Adrenal gland (tissue), 12 donors: Measurements from ENCODE around the gene CEP76. TPM values are rescaled to one million over a fixed set of nuclear protein-coding genes. Genes with fewer than 3 reads are reported as not detected.

Experiments
- DNase-seq, 7 donors: peaks; one replicate each; pipeline ENCODE4 v3.0.0-alpha.2; 2019 to 2020
- H3K27ac ChIP-seq, 5 donors: fragments of 200-600 bp; sonication (generic) in 4 of 5; 1 replicate in 3 of 5; 2 replicates in 2 of 5; pipeline versions ENCODE4 v1.5.1 to v1.8.0; 2016 to 2020; ENCODE audit warnings: mild to moderate bottlenecking in 1 of 5
- H3K27me3 ChIP-seq: fragments of 200-600 bp; 2 replicates; pipeline ENCODE4 v1.8.0; 2021
- H3K36me3 ChIP-seq, 2 donors: fragments of 200-600 bp; replicated peaks in 1 of 2; 1 replicate in 1 of 2; 2 replicates in 1 of 2; pipeline versions ENCODE4 v1.5.1 to v1.8.0; 2018 to 2022
- H3K4me1 ChIP-seq, 2 donors: fragments of 200-600 bp; replicated peaks in 1 of 2; 1 replicate in 1 of 2; 2 replicates in 1 of 2; pipeline versions ENCODE4 v1.5.1 to v1.8.0; 2018 to 2021
- H3K4me3 ChIP-seq, 4 donors: fragments of 200-600 bp; sonication (generic) in 3 of 4; one replicate each; pipeline ENCODE4 v1.5.1; 2016 to 2018
- H3K9me3 ChIP-seq, 3 donors: fragments of 200-600 bp; sonication (generic) in 1 of 3; replicated peaks in 1 of 3; 1 replicate in 2 of 3; 2 replicates in 1 of 3; pipeline versions ENCODE4 v1.5.1 to v1.8.0; 2016 to 2021
- POLR2A ChIP-seq, 2 donors: fragments of 450-650 bp; IDR thresholded peaks; one replicate each; pipeline ENCODE4 v1.6.1; 2017; ENCODE audit warnings: antibody characterized with exemption in 2 of 2, mild to moderate bottlenecking in 2 of 2, moderate library complexity in 1 of 2
- WGBS, 4 donors: extraction: QIAGEN DNeasy Blood & Tissue Kit in 2 of 4; methylation state at CpG; one replicate each; pipeline versions ENCODE4 v1.1.5 to v1.1.7; 2013 to 2017; 5-methylcytosine and 5-hydroxymethylcytosine counted together
- intact Hi-C, 2 donors: fragments of 100-400 bp; cut with DNase I; formaldehyde crosslinking; loops; one replicate each; pipeline versions ENCODE4 v1.14.1 to v1.15.0; 2022 to 2023
- polyA plus RNA-seq, 3 donors: library from polyadenylated mRNA; stranded (reverse); fragments of 200-250 nt in 2 of 3; fragments of 350-450 nt in 1 of 3; fragmentation: Illumina TruSeq in 1 of 3; extraction: RNeasy Lipid Tissue Mini Kit (QIAGEN cat#74804) in 1 of 3; gene quantifications; one replicate each; pipeline ENCODE4 v1.2.3, GENCODE V29; 2013 to 2014
- total RNA-seq, 9 donors: library from RNA; depleted of rRNA in 4 of 9; stranded (reverse); fragments of >200 nt in 4 of 9; fragments of 120-200 nt in 1 of 9; fragmentation: NEBNext Ultra II Directional in 1 of 9; extraction: Animal tissue kit (Norgen Biotek cat#: 25700) in 1 of 9; gene quantifications; one replicate each; pipeline versions ENCODE4 v1.1.0 to v1.2.4, GENCODE V29; 2013 to 2023
- TF ChIP-seq, protein P1 (sequence below), 6 experiments: fragments of 450-650 bp in 4 of 6; fragments of 200-600 bp in 2 of 6; sonication (generic) in 1 of 6; IDR thresholded peaks; 1 replicate in 5 of 6; 2 replicates in 1 of 6; pipeline versions ENCODE4 v1.5.1 to v1.8.0; 2016 to 2021; ENCODE audit warnings: antibody characterized with exemption in 6 of 6, mild to moderate bottlenecking in 2 of 6, moderate library complexity in 1 of 6
- donor health status: healthy with polysubstance abuse.
- donor health status: Bipolar disorder and iron deficiency.
- donor health status: DM: yes; HTN: yes; CAD: no.
- donor health status: DM: no; HTN: no; CAD: no.
- donor health status: DM: no; HTN: no; CAD: no.
- donor health status: DM: yes; HTN: yes; CAD: no.

The CEP76 gene
- total and polyA plus RNA-seq, 12 donors: 2.6 to 32.2 (median 7.2) TPM

DNA sequence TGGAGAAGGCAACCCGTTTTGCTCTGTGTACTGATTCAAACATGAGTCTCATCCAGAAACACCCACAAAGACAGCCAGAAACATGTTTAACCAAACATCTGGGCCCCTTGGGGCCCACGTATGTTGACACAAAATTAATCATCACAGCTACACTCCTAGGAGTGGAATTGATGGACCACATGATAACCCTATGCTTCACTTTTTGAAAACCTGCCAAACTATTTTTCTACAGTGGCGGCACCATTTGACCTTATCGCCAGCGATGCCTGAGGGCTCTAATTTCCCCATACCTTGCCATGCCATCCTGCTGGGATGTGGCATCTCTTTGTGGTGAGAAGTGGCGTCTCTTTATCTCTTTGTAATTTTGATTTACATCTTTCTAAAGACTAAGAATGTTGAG, 38.8 kb upstream of the CEP76 start:
- intact Hi-C loops: loop anchor here (5.0 to 10.0 kb wide), 3 partner anchors 153 to 191 kb away; no protein-coding TSS in a partner anchor
- H3K27ac ChIP-seq: no peak overlapping the region

DNA sequence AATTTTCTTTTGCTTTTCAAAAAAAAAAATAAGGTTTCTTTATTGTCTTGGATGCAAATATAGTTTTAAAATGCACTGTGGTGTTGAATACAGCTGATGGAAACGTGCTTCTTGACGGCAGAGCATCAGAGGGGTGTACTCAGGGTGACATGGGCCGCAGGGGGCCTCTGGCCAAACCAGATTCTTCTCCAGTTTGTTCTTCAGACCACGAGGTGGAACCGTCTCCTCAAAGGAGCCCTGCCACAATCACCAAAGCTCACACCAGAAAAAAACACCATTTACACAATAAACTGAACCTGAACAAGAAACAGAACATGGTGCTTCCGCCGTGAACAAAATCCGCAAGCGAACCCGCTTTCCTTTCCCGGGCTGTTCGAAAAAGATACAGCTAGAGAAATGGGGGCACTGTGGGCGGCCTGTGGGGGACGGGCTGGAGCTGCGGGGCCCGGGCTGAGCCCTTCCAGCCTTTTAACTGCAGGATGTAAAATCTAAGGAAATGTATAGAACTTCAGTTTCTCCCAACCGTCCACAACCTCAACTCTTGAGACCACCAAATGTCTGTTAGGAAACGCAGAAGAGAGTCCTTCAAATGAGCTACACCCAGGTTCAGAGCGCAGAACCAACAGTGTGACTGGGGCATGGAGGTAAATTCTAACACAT, 34.9 kb upstream of the CEP76 start:
- intact Hi-C loops: no loop called here
- 82 to 88% (median 85%) methylated on average over 19 of the region's 19 CpGs for WGBS, 4 donors

More for the DNA sequence above, 38.8 kb upstream of the CEP76 start:
- H3K4me3 ChIP-seq: no peak overlapping the region
- no peak for DNase-seq
- no peaks in the 10 kb centered on the region for H3K9me3 ChIP-seq
- 74 to 77% (median 75%) methylated on average over 6 of the region's 6 CpGs for WGBS, 4 donors
- no peaks in the 10 kb centered on the region for H3K36me3 ChIP-seq
- H3K27me3 ChIP-seq: no peaks in the 10 kb centered on the region
- H3K4me1 ChIP-seq: no peaks in the 10 kb centered on the region
- TF ChIP-seq, protein P1, sequence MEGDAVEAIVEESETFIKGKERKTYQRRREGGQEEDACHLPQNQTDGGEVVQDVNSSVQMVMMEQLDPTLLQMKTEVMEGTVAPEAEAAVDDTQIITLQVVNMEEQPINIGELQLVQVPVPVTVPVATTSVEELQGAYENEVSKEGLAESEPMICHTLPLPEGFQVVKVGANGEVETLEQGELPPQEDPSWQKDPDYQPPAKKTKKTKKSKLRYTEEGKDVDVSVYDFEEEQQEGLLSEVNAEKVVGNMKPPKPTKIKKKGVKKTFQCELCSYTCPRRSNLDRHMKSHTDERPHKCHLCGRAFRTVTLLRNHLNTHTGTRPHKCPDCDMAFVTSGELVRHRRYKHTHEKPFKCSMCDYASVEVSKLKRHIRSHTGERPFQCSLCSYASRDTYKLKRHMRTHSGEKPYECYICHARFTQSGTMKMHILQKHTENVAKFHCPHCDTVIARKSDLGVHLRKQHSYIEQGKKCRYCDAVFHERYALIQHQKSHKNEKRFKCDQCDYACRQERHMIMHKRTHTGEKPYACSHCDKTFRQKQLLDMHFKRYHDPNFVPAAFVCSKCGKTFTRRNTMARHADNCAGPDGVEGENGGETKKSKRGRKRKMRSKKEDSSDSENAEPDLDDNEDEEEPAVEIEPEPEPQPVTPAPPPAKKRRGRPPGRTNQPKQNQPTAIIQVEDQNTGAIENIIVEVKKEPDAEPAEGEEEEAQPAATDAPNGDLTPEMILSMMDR (IDR thresholded peaks at IDR 0.05): no peak
- no peak for TF ChIP-seq POLR2A (IDR thresholded peaks at IDR 0.05)

DNA sequence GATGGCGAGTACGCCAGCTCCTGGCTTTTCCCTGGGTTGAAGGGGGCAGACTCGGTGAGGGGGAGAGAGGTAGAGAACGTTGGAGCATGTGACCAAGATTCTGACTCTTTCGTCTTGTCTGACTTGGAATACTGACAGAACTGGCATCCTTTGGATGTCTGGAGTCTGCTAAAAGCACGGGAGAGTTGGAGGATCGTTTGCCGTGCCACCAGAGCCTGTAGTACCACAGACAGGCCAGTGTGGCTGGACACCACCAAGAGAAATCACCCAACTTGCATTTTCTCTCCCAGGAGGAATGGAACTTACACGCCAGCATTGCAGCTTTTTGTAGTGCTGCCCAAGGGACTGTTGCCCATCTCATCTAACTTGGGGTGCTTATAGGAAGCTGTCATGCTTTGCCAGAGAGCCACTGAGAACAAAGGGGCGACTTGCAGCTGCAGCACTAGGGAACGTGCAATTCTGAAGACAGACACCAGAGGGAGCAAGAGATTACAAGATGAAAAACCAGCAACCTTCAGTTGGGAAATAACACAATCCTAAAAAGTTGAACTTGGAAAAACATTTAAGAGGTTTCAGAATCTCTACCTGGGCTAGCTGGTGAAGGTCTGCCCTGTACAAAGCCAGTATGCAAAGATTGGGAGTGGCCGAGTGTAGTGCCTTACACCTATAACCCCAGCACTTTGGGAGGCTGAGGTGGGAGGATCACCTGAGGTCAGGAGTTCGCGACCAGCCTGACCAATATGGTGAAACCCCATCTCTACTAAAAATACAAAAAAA, 24.4 kb upstream of the CEP76 start:
- peak in 6 of 7 donors; percentile 46 to 79 (median 68) for DNase-seq
- 62 to 74% (median 65%) methylated on average over 11 to 14 of the region's 14 CpGs for WGBS, 4 donors
- peaks cover 0 to 29% of the 10 kb centered on the region in 2 donors for H3K36me3 ChIP-seq

More for the DNA sequence above, 34.9 kb upstream of the CEP76 start:
- Histone ChIP-seq H3K36me3 (no peaks in the 10 kb centered on the region), H3K9me3 (no peaks in the 10 kb centered on the region), H3K4me3 (no peak overlapping the region), H3K27ac (no peak overlapping the region), H3K27me3 (no peaks in the 10 kb centered on the region), H3K4me1 (no peaks in the 10 kb centered on the region)
- no peak for TF ChIP-seq POLR2A (IDR thresholded peaks at IDR 0.05)
- TF ChIP-seq, protein P1 (IDR thresholded peaks at IDR 0.05): no peak
- no peak for DNase-seq

DNA sequence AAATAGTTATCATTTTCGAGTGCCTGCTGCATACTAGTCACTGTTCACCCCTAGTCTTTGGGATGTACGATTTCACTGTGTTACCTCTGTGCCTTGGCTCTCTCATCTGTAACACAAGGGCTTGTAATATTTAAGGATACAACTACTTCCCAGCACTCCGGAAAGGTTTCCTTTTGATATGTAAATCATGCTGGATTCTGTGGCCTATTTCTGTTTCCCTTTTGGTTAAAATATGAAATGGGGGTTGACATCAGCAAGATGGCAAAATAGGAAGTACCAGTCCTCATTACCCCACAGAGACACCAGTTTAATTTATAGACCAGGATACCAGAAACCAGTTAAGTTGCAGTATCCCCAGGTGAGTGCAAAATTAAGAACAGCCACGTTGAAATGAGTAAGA, 23.8 kb upstream of the CEP76 start:
- no peak for DNase-seq
- H3K9me3 ChIP-seq: no peaks in the 10 kb centered on the region
- H3K36me3 ChIP-seq: peaks cover 0 to 32% of the 10 kb centered on the region in 2 donors
- no peak overlapping the region for H3K4me3 ChIP-seq
- no peaks in the 10 kb centered on the region for H3K27me3 ChIP-seq
- intact Hi-C loops: loop anchor here (5.0 kb wide), 1 partner anchor 206 kb away; no protein-coding TSS in a partner anchor
- TF ChIP-seq POLR2A (IDR thresholded peaks at IDR 0.05): no peak
- TF ChIP-seq, protein P1 (IDR thresholded peaks at IDR 0.05): no peak
- no peaks in the 10 kb centered on the region for H3K4me1 ChIP-seq
- 59 to 65% (median 63%) methylated on average over 4 of the region's 4 CpGs for WGBS, 4 donors
- no peak overlapping the region for H3K27ac ChIP-seq

More for the DNA sequence above, 24.4 kb upstream of the CEP76 start:
- intact Hi-C loops: loop anchor here (5.0 kb wide), 1 partner anchor 205 kb away; no protein-coding TSS in a partner anchor
- no peaks in the 10 kb centered on the region for H3K4me1 ChIP-seq
- no peak overlapping the region for H3K4me3 ChIP-seq
- no peaks in the 10 kb centered on the region for H3K27me3 ChIP-seq
- TF ChIP-seq, protein P1 (IDR thresholded peaks at IDR 0.05): peak; percentile 86 to 92 (median 89)
- TF ChIP-seq POLR2A (IDR thresholded peaks at IDR 0.05): no peak
- H3K27ac ChIP-seq: no peak overlapping the region
- H3K9me3 ChIP-seq: no peaks in the 10 kb centered on the region
